GM18520 (cell line): Measurements from ENCODE around the gene EPPIN.

Source experiments
- ATAC-seq: cut with Tn5 transposase; IDR thresholded peaks from one replicate; pipeline ENCODE4 v1.9.1; 2021; ENCODE audit not compliant: unreplicated experiment

The EPPIN gene

GRCh38 chr20:45539382-45539781, 7.8 kb downstream of the EPPIN start, which contains the start of gene WFDC6:
Gene WFDC6 (minus strand): TSS chr20:45539482. CDS start chr20:45539407, 75 bp downstream.
- no peak for ATAC-seq

GRCh38 chr20:45538209-45538799, 8.9 kb downstream of the EPPIN start:
- ATAC-seq = no peak

GRCh38 chr20:45527294-45527693, 19.9 kb downstream of the EPPIN start:
- ATAC-seq = no peak

- ATAC-seq = no peak
Observed at GRCh38 chr20:45523821-45524220, 23.4 kb downstream of the EPPIN start.

GRCh38 chr20:45518282-45518681, 28.9 kb downstream of the EPPIN start:
- no peak for ATAC-seq

GRCh38 chr20:45515147-45515913, 31.9 kb downstream of the EPPIN start, which contains the start of gene SPINT3:
Gene SPINT3 (minus strand): TSS chr20:45515622. CDS start chr20:45515608, 14 bp downstream.
- no peak for ATAC-seq

- ATAC-seq = no peak
Observed at GRCh38 chr20:45510242-45510862, 36.8 kb downstream of the EPPIN start.

- no peak for ATAC-seq
Observed at GRCh38 chr20:45509091-45509490, 38.1 kb downstream of the EPPIN start.

GRCh38 chr20:45508068-45508886, 38.9 kb downstream of the EPPIN start:
- ATAC-seq = no peak

- ATAC-seq = no peak
Observed at GRCh38 chr20:45507011-45507820, 40.0 kb downstream of the EPPIN start.

GRCh38 chr20:45506398-45506797, 40.8 kb downstream of the EPPIN start:
- no peak for ATAC-seq

- no peak for ATAC-seq
Observed at GRCh38 chr20:45503403-45503802, 43.8 kb downstream of the EPPIN start.

GRCh38 chr20:45502561-45502960, 44.6 kb downstream of the EPPIN start:
- ATAC-seq = no peak

GRCh38 chr20:45501600-45501999, 45.6 kb downstream of the EPPIN start:
- no peak for ATAC-seq

- ATAC-seq = no peak
Observed at GRCh38 chr20:45500022-45500421, 47.2 kb downstream of the EPPIN start.

GRCh38 chr20:45497971-45498494, 49.2 kb downstream of the EPPIN start:
- ATAC-seq = no peak

GRCh38 chr20:45496166-45496565, 51.0 kb downstream of the EPPIN start:
- no peak for ATAC-seq

GRCh38 chr20:45495501-45495941, 51.7 kb downstream of the EPPIN start:
- ATAC-seq = no peak
